ENCODE measurements around the gene MCOLN1.
"Not testable (repeated sequence)": the region's sequence is repeated elsewhere in the genome, so short reads cannot be mapped to it uniquely, and the experiment has no call there.

MCOLN1 gene

DNA sequence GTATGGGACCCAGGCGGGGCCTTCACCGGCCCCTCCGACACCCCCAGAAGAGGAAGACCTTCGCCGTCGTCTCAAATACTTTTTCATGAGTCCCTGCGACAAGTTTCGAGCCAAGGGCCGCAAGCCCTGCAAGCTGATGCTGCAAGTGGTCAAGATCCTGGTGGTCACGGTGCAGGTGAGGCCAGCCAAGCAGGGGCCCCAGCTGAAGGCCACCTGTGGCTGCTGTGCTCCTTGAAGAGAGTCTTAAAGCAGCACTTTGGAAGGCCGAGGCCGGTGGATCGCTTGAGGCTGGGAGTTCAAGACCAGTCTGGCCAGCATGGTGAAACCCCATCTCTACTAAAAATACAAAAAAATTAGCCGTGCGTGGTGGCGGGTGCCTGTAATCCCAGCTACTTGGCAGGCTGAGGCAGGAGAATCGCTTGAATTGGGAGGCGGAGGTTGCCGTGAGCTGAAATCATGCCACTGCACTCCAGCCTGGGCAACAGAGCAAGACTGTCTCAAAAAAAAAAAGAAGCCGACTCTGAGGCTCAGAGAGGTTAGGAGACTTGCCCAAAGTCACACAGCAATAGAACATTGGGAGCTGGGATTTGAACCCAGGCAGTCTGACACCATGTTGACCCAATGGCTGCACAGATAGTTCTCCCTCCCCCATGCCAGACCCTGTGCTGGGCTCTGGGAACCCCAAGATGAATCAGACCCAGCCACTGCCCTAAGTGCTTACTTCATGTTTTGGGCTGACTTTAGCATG, 2.7 kb downstream of the MCOLN1 start:
- DNase-seq (ENCODE audit: low spot score): no peak

DNA sequence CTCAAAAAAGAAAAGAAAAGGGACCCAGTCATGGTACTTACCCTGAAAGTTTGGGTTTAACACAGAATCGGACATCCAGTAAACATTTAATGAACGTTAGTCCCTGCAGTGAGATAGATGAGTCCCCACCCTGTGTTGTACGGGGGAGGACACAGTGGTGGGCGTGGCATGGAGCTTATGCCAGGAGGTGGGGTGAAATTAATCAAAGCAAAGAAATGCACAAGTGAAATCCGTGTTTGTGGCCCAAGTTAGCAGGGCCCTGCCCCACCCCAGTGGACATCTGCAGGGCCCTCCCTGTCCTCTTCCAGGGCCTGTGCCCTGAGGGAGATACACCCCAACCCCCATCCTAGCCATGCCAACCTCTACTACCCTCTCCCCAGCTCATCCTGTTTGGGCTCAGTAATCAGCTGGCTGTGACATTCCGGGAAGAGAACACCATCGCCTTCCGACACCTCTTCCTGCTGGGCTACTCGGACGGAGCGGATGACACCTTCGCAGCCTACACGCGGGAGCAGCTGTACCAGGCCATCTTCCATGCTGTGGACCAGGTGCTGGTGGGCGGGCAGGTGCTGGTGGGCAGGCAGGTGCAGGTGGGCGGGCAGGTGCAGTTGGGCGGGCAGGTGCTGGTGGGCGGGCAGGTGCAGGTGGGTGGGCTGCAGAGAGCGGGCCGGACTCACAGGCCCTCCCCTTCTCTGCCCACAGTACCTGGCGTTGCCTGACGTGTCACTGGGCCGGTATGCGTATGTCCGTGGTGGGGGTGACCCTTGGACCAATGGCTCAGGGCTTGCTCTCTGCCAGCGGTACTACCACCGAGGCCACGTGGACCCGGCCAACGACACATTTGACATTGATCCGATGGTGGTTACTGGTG, 3.9 kb downstream of the MCOLN1 start:
- no peak for DNase-seq (ENCODE audit: low spot score)

DNA sequence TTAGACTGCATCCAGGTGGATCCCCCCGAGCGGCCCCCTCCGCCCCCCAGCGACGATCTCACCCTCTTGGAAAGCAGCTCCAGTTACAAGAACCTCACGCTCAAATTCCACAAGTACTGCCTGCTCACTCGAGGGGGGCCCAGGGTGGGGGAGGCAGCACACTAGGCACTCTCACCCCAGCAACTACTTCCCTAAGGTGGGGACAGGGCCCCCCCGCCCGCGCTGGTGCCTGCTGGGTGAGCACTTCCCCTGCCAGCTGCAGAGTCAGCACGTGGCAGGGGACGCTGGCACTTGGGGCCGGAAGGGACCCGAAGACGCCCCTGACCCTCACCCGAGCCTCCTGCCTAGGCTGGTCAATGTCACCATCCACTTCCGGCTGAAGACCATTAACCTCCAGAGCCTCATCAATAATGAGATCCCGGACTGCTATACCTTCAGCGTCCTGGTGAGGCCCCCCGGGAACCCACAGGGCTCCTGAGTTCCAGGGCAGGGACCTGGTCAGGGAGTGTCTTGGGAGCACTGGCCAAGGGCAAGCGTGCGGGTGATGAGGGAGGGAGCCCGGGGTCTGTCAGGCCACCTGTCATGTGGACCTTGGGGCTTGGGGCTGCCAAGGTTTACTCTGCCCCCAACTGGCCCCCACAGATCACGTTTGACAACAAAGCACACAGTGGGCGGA, 5.2 kb downstream of the MCOLN1 start:
- no peak for DNase-seq (ENCODE audit: low spot score)

DNA sequence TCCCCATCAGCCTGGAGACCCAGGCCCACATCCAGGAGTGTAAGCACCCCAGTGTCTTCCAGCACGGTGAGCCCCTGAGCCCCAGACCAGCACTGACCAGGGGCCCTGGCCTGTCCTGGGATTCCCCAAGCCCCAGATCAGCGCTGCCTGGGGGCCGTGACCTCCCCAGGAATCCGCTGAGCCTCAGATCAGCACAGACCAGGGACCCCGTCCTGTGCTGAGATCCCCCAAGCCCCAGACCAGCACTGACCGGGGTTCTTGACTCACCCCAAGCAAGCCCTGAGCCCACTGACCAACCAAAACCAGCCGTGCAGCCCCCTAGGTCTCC, 5.7 kb downstream of the MCOLN1 start:
- DNase-seq (ENCODE audit: low spot score): no peak

DNA sequence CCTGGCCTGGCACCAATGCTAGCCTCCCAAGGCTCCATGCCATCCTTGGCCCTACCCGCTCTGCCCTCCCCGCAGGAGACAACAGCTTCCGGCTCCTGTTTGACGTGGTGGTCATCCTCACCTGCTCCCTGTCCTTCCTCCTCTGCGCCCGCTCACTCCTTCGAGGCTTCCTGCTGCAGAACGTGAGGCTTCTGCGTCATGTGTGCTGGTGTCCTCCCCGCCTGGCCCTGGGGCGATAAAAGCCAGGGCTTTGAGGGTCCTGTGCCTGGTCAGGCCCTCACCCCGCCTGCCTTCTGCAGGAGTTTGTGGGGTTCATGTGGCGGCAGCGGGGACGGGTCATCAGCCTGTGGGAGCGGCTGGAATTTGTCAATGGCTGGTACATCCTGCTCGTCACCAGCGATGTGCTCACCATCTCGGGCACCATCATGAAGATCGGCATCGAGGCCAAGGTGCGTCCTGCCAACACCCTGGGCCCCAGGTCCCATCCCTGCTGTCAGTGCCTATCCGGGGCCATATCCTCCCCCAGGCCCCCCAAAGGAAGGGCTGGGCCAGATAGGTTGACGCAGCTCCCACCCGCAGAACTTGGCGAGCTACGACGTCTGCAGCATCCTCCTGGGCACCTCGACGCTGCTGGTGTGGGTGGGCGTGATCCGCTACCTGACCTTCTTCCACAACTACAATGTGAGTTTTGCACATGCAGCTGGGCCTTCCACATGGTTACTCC, 6.3 kb downstream of the MCOLN1 start:
- DNase-seq (ENCODE audit: low spot score): no peak

DNA sequence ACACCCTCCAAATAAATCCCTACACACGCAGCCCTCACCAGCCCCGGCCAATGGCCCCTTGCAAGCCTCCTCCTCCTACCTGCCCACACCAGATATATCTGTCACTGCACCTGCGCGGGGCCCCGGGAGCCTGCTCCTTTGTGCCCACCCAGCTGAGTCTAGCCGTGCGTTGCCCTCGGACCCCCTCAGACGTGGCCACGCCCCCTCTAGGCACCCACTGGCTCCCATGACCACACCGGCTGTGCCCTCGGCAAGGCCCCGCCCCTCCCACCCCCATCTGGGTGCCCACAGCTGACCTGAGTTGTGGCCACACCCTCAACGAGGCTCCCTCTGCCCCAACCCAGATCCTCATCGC, 6.8 kb downstream of the MCOLN1 start:
- no peak for DNase-seq (ENCODE audit: low spot score)

DNA sequence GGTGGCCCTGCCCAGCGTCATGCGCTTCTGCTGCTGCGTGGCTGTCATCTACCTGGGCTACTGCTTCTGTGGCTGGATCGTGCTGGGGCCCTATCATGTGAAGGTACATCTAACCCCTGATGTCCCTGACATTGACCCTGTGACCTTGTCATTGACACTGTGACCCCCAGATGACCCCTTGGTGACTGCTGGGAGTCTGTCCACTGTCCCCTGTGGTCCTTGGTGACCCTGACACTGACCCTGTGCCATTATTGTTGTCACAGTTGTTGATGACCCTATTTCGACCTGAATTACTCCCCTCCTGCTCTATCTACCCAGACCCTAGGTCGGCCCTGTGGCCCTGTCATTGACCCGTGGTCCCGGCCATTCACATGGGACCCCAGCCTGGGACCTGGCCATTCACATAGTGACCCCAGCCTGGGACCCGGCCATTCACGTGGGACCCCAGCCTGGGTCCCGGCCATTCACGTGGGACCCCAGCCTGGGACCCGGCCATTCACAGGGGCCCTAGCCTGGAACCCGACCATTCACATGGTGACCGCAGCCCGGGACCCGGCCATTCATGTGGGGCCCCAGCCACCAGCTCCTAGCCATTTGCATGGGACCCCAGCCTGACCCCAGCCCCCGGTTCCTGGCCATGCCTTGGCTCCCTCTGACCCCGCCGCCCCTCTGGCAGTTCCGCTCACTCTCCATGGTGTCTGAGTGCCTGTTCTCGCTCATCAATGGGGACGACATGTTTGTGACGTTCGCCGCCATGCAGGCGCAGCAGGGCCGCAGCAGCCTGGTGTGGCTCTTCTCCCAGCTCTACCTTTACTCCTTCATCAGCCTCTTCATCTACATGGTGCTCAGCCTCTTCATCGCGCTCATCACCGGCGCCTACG, 7.4 kb downstream of the MCOLN1 start:
- DNase-seq (ENCODE audit: low spot score): no peak

DNA sequence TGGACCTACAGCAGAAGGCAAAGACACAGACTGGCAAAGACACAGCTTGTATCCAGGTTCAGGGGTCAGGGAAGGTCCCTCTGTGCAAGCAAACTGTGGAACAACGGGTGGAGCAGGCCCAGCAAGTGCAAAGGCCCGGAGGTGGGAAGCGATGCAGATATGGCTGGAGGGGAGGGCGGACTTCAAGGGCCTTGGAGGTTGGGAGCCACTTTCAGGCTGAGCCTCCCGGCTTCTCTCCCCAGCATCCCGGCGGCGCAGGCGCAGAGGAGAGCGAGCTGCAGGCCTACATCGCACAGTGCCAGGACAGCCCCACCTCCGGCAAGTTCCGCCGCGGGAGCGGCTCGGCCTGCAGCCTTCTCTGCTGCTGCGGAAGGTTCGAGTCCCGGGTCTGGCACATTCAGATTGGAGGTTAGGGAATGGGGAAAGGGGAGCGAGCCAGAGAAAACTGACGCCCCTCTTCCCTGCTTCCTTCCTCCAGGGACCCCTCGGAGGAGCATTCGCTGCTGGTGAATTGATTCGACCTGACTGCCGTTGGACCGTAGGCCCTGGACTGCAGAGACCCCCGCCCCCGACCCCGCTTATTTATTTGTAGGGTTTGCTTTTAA, 11.0 kb downstream of the MCOLN1 start:
- peak; percentile 38 for DNase-seq (ENCODE audit: low spot score)

DNA sequence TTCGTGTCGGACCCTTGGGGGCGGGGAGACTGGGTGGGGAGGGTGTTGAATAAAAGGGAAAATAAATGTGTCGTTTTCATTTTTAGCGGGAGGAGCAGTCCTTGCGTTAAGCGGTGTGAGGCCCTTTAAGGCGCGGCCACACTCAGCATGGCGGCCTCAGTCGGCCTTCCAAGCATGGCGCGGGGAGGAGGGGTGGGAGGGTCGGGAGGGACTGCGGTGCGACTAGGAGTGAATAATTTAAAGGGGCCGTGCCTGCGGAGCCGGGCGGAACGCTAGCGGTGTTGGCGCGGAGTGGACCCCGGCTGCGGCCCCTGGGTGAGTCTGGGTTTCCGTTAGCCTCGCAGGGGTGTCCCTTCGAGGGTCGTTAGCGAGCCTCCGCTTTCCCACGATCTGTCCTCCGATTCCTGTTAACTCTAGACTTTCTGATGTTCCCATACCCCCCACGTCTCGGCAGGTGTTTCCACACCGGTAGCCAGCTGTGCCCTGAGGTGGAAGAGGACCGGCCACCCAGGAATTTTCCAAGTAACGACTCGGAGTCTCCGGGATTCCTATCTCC, 11.6 kb downstream of the MCOLN1 start:
- peak; percentile 90 for DNase-seq (ENCODE audit: low spot score)

DNA sequence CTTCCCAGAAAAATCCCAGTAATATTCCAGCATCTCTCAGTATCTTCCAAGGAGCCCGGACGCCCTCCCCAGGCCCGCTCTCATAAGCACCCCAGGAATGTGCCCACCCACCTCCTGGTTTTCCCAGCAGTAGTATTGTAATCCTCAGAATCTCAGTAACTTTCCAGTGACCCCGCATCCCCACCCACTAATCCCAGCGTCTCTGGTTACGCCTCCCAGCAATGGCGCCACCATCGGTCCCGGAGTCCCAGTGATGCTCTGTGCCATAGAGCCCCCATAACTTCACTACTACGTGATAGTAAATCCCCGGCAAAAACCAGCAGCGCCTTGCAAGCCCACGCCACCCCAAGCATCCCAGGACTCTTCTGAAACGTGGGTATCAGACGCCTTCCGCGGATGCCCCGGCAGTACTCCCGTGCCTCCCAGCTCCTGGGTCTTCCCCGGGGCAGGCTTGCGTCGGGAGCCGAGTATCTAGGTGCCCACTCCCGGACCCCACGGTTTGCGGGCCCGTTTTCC, 12.2 kb downstream of the MCOLN1 start:
- DNase-seq (ENCODE audit: low spot score): peak; percentile 76

DNA sequence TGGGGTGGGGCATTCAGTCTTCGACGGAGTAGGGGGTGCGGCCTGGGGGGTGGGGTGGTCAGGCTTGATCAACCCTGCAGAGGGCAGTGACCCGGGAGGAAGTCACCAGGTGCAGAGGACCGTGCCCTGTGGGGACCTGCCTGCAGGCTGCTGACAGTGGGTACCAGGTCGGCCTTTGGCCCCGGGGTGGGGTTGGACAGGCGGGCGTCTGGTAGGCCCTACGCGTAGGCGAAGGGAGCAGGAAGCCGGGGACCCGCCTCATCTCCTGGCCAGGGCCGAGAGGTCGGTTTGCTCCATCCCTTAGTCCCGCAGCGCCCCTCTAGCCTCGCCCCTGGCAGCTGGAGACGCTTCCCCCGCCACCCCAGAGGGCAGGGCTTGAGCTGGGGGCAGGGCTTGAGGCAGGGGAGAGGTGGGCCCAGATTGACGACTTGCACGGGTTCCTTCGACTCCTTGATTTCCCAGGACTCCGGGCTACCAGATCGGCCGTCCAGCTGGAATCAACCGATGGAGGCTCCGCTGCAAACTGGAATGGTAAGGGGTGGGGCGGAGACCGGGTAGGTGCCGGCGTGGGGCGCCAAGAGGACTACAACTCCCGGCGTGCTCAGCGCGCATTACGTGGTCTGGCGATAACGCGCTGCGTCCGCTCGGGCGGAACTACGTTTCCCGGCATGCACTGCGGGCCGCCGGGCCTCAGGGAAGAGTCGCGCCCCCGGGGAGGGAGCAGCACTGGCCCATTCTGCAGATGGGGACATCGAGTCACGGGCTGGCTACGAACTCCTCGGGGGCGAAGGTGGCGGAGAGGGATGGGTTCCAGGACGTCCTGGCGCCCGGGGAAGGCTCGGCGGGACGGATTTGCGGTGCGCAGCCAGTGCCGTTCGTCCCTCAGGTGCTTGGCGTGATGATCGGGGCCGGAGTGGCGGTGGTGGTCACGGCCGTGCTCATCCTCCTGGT, 12.9 kb downstream of the MCOLN1 start, which contains the start of gene PNPLA6:
TSS of gene PNPLA6 (plus strand) at position 671 of the 951 bp plus-strand sequence. CDS start at position 743, 72 bp downstream.
- DNase-seq (ENCODE audit: low spot score): peak; percentile 90

DNA sequence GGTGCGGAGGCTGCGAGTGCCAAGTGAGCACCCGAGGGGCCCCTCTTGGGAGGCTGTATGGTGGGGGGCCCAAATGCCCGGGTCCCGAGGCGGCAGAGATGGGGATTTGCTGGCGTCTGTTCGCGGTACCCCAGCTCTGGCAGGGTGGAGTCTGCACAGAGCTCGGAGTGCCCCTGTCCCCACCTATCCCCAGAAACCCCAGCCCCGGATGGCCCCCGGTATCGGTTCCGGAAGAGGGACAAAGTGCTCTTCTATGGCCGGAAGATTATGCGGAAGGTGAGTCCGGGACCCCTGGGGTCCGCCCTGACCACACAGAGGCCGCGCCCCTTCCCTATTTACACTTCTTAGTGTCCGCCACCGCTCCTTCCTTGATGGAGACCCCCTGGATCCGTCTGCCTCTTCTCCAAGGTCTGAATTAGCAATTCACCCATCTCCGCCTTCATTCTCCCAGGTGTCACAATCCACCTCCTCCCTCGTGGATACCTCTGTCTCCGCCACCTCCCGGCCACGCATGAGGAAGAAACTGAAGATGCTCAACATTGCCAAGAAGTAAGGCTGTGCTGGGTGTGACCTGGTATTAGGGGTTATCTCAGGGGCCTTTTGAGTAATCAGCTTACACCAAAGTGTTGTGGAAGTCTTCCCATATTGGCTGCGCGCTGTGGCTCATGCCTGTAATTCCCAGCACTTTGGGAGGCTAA, 13.7 kb downstream of the MCOLN1 start:
- DNase-seq (ENCODE audit: low spot score): no peak

DNA sequence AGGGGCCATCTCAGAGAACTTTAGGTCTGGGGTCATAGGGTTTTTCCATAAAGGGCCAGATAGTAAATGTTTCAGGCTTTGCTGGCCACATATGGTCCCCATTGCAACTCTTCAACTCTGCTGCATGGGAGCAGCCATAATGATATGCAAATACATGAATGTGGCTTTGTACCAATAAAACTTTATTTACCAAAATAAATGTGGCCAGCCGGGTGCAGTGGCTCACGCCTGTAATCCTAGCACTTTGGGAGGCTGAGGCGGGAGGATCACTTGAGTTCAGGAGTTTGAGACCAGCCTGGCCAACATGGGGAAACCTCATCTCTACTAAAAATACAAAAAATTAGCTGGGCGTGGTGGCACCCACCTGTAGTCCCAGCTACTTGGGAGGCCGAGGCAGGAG, 16.6 kb downstream of the MCOLN1 start:
- not testable (repeated sequence) for DNase-seq (ENCODE audit: low spot score)

DNA sequence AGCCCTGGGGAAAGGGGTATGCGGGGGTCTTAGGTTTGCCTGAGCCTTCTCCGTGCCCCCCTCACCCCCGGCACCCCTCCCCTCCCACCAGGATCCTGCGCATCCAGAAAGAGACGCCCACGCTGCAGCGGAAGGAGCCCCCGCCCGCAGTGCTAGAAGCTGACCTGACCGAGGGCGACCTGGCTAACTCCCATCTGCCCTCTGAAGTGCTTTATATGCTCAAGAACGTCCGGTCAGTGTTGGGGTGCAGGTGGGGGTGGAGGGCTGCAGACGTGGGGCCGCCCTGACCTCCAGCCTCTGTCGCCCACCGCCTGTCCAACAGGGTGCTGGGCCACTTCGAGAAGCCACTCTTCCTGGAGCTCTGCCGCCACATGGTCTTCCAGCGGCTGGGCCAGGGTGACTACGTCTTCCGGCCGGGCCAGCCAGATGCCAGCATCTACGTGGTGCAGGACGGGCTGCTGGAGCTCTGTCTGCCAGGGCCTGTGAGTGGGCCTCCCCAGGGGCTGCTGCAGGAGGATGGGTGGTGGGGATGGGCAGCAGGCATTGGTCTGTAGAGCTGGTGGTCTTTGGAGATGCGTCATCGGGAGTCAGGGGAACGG, 17.5 kb downstream of the MCOLN1 start:
- no peak for DNase-seq (ENCODE audit: low spot score)

DNA sequence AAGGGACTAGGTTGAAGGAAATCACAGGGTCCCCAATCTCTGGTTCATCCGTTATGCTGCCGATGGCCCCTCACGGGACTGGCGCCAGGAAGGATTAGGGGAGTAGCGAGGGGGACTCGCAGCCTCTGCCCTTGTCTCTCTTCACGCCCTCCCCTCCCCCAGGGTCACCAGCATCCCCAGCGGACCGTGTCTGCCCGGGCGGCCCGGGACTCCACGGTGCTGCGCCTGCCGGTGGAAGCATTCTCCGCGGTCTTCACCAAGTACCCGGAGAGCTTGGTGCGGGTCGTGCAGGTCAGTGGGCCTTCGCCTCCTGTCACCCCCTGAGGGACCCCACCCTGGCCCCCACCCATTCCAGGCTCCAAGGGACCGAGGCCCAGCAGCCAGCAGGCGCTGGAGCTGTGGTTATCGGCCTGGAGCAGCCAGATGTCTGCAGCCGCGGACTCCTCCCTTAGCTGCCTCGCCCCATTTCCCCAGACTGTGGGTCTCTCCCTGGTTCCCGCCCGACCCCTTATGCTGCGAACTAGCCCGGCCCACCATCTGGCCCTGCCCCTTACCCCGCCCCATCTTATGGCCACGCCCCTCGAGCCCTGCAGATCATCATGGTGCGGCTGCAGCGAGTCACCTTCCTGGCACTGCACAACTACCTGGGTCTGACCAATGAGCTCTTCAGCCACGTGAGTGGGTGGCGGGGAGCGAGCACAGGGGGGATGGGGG, 18.5 kb downstream of the MCOLN1 start:
- no peak for DNase-seq (ENCODE audit: low spot score)

DNA sequence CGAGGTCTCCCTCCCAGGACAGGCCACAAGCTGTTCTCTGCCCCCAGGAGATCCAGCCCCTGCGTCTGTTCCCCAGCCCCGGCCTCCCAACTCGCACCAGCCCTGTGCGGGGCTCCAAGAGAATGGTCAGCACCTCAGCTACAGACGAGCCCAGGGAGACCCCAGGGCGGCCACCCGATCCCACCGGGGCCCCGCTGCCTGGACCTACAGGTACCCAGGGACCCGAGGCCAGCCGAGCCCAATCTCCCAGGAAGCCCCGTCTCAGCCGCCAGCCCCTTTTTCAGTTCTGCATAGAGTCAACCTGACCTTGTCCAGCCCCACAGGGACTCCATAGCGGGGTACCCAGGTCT, 19.0 kb downstream of the MCOLN1 start:
- no peak for DNase-seq (ENCODE audit: low spot score)

DNA sequence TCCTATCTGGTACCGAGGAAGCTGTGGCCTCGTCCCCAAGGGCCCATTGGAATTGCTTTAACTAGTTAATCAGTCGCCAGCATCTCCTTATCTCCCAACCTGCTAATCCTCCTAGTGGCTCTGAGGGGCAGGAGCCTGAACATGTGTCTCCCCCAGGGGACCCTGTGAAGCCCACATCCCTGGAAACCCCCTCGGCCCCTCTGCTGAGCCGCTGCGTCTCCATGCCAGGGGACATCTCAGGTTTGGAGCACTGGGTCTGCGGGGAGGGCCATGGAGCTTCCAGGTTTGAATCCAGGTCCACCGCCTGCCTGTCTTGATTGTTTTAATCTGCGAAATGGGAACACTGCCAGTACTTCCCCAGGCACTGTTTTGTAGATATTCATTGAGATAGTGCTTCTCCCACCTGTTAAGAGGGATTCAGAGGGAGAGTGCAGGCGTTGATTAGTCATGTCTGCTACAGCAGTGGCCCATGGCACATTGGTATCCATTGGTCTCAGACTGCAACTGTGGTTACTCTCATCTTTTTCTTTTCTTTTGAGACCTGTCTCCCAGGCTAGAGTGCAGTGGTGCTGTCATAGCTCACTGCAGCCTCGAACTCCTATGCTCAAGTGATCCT, 19.5 kb downstream of the MCOLN1 start:
- no peak for DNase-seq (ENCODE audit: low spot score)
